Mucosa of descending colon (tissue), 3 donors: ENCODE data around the gene UCHL5. TPM values are rescaled to one million over a fixed set of nuclear protein-coding genes. Genes with fewer than 3 reads are reported as not detected.

Source experiments
- ATAC-seq: fragments of 200-7000 bp; cut with Tn5 transposase; one replicate; pipeline ENCODE4 v1.9.1; 2020; ENCODE audit warnings: mild to moderate bottlenecking, moderate library complexity
- DNase-seq, 3 donors: peaks; one replicate each; pipeline ENCODE4 v3.0.0-alpha.2; 2020
- H3K36me3 ChIP-seq: fragments of 200-600 bp; one replicate; pipeline ENCODE4 v1.8.0; 2021; ENCODE audit warnings: low read depth, mild to moderate bottlenecking
- H3K4me1 ChIP-seq: fragments of 200-600 bp; one replicate; pipeline ENCODE4 v1.8.0; 2021; ENCODE audit warnings: low read depth, mild to moderate bottlenecking
- H3K4me3 ChIP-seq: fragments of 200-600 bp; one replicate; pipeline ENCODE4 v1.8.0; 2021; ENCODE audit warnings: mild to moderate bottlenecking
- H3K9me3 ChIP-seq: fragments of 200-600 bp; one replicate; pipeline ENCODE4 v1.8.0; 2021; ENCODE audit warnings: mild to moderate bottlenecking
- intact Hi-C, 2 donors: fragments of 100-400 bp; cut with DNase I in 1 of 2; cut with micrococcal nuclease in 1 of 2; formaldehyde crosslinking; loops; one replicate each; pipeline versions ENCODE4 v1.11.0 to v1.11.1; 2022; cut with DNase I, micrococcal nuclease
- total RNA-seq, 3 donors: library from RNA; stranded (reverse); fragmentation: NEBNext Ultra II Directional in 2 of 3; extraction: Animal tissue kit (Norgen Biotek cat#: 25700) in 2 of 3; gene quantifications; one replicate each; pipeline versions ENCODE4 v1.2.1 to v1.2.4, GENCODE V29; 2021 to 2023
- TF ChIP-seq, protein P1 (sequence below): fragments of 200-600 bp; IDR thresholded peaks from one replicate; pipeline ENCODE4 v1.8.0; 2022; ENCODE audit warnings: antibody characterized with exemption, mild to moderate bottlenecking
- donor health status: DM: no; HTN: no; CAD: no; lungs with moderate emphysema.
- donor health status: DM: no; HTN: no; CAD: no.
- donor health status: DM: no; HTN: yes; CAD: no.

UCHL5 gene
- total RNA-seq, 3 donors from 2014 or later, result 28.7 to 32.7 (median 29.1) TPM

- ATAC-seq, result peak; percentile 42
- intact Hi-C loops, result no loop called here
Measured at GRCh38 chr1:192968323-192968722, 90.8 kb downstream of the UCHL5 start.

GRCh38 chr1:192967901-192968300 lies 91.3 kb downstream of the UCHL5 start:
- TF ChIP-seq, protein P1, sequence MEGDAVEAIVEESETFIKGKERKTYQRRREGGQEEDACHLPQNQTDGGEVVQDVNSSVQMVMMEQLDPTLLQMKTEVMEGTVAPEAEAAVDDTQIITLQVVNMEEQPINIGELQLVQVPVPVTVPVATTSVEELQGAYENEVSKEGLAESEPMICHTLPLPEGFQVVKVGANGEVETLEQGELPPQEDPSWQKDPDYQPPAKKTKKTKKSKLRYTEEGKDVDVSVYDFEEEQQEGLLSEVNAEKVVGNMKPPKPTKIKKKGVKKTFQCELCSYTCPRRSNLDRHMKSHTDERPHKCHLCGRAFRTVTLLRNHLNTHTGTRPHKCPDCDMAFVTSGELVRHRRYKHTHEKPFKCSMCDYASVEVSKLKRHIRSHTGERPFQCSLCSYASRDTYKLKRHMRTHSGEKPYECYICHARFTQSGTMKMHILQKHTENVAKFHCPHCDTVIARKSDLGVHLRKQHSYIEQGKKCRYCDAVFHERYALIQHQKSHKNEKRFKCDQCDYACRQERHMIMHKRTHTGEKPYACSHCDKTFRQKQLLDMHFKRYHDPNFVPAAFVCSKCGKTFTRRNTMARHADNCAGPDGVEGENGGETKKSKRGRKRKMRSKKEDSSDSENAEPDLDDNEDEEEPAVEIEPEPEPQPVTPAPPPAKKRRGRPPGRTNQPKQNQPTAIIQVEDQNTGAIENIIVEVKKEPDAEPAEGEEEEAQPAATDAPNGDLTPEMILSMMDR, result no peak
- Histone ChIP-seq H3K36me3 (no peaks in the 10 kb centered on the region), H3K4me3 (no peak overlapping the region), H3K4me1 (no peaks in the 10 kb centered on the region), H3K9me3 (no peaks in the 10 kb centered on the region)
- intact Hi-C loops, result no loop called here
- ATAC-seq (peak; percentile 25), DNase-seq (no peak)

More at GRCh38 chr1:192968323-192968722, 90.8 kb downstream of the UCHL5 start:
- Histone ChIP-seq H3K4me1 (no peaks in the 10 kb centered on the region), H3K36me3 (no peaks in the 10 kb centered on the region), H3K9me3 (no peaks in the 10 kb centered on the region), H3K4me3 (no peak overlapping the region)
- no peak for DNase-seq
- TF ChIP-seq, protein P1, result no peak

DNA sequence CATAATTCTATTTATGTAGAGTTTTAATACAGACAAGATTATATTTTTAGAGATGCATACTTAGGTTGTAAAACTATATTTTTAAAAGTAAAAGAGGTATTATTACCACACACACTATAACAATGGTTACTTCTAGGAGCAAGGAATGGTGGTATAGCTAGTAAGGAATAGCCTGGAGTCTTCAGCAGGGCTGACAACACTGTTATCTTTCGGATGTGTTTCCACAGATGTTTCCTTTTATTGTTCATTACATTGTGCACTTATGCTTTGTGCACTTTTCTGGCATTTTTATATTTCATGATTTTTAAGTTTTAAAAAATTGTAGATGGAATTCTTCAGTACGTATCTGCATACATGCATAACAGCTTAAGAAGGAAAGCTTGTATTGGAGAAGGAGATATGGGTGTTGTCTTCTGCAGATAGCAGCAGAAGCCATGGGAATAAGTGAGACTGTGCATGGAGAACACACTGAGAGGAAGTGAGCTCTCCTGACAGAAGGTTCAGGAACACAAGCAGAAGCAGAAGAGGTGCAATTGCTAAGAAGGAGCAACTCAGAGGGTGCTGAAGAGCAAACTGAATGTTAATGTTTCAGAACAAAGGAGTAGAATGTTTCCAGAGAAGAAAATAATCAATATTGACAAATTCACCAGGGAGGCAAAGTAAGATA lies 91.8 kb downstream of the UCHL5 start:
- Histone ChIP-seq H3K36me3 (no peaks in the 10 kb centered on the region), H3K9me3 (no peaks in the 10 kb centered on the region), H3K4me1 (no peaks in the 10 kb centered on the region), H3K4me3 (no peak overlapping the region)
- DNase-seq, result no peak
- intact Hi-C loops, result no loop called here
- ATAC-seq, result no peak
- TF ChIP-seq, protein P1, result no peak

- DNase-seq (no peak), ATAC-seq (no peak)
- intact Hi-C loops, result no loop called here
- H3K4me3 ChIP-seq, result no peak overlapping the region
- H3K9me3 ChIP-seq, result no peaks in the 10 kb centered on the region
- TF ChIP-seq, protein P1, result no peak
- no peaks in the 10 kb centered on the region for H3K4me1 ChIP-seq
- H3K36me3 ChIP-seq, result no peaks in the 10 kb centered on the region
Measured at GRCh38 chr1:192966073-192966472, 93.1 kb downstream of the UCHL5 start.

DNA sequence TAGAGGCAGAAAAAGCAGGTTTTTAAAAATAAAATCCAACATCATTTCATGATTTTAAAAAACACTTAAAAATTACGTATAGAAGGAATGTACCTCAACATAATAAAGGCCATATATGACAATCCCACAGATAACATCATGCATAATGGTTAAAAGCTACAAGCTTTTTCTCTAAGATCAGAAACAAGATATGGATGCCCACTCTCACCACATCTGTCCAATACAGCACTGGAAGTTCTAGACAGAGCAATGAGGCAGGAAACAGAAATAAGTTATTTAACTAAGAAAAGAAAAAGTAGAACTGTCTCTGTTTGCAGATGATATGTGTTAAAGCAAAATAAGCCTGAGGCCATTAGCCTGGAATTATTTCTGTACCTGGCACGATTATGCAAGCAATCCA lies 96.3 kb downstream of the UCHL5 start:
- DNase-seq (no peak), ATAC-seq (no peak)
- intact Hi-C loops, result no loop called here
- Histone ChIP-seq H3K36me3 (no peaks in the 10 kb centered on the region), H3K9me3 (no peaks in the 10 kb centered on the region), H3K4me1 (no peaks in the 10 kb centered on the region), H3K4me3 (no peak overlapping the region)
- TF ChIP-seq, protein P1, result no peak

Other genes with a start within 250 kb of the UCHL5 start
- gene RO60, start 252 bp upstream of the UCHL5 start, total RNA-seq, result 10 to 100 TPM; 34.1 to 90.8 (median 43.6) TPM
- gene GLRX2, start 46.1 kb upstream of the UCHL5 start, total RNA-seq, result 10 to 100 TPM; 15.2 to 28.8 (median 23.6) TPM
- 10 to 100 TPM; 41.0 to 82.0 (median 45.3) TPM for gene CDC73, start 62.7 kb upstream of the UCHL5 start, total RNA-seq
- gene B3GALT2, start 127.3 kb upstream of the UCHL5 start, total RNA-seq, result 1 to 10 TPM in 1 of 3 donors, under 1 TPM in 2; 0.43 to 1.5 (median 0.67) TPM